ENCODE results near the gene HRK. TPM values are rescaled to one million over a fixed set of nuclear protein-coding genes. Genes with fewer than 3 reads are reported as not detected.

Gene HRK
- polyA plus RNA-seq (2014; cell fraction: cytosol; rRNA removed), result 8.6 and 9.1 TPM in 2 replicates
- polyA plus RNA-seq (2014; cell fraction: nucleus; rRNA removed), result 3.0 and 3.3 TPM in 2 replicates

DNA sequence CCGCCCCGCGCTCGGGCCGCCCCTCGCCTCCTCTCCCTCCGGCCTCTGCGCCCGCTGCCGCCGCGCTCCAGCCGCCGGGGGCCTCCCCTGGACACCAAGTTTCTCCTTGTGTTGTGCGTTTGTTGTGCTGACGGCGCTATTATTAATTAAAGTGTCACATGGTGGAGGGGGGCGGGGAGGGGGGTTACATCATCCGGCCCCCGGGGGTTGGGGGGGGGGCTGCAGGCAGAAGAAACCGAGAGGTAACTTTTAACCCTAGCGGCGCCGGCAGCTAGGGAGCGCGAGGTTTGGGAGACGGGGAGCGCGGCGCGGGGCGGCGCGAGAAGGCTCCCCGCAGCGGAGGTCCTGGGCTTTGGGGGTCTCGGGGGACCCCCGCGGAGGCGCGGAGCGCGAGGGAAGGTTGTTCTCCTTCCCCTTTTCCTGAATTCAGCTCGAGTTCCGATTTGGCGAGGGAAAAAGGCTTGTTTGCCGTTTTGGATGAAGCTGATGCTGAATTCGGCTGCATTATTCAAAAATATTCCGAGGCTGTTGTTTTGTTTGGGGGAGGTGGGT lies at the start of gene HRK:
HRK (minus strand) TSS at position 117 of the 552 bp plus-strand sequence. CDS start 134 bp downstream, outside the sequence.
- no peak for DNase-seq (ENCODE audit: low spot score)

- no peak for DNase-seq (ENCODE audit: low spot score)
Observed at GRCh38 chr12:116929885-116930284, 48.6 kb upstream of the HRK start.

GRCh38 chr12:116928504-116928903 lies 47.3 kb upstream of the HRK start:
- no peak for DNase-seq (ENCODE audit: low spot score)

DNA sequence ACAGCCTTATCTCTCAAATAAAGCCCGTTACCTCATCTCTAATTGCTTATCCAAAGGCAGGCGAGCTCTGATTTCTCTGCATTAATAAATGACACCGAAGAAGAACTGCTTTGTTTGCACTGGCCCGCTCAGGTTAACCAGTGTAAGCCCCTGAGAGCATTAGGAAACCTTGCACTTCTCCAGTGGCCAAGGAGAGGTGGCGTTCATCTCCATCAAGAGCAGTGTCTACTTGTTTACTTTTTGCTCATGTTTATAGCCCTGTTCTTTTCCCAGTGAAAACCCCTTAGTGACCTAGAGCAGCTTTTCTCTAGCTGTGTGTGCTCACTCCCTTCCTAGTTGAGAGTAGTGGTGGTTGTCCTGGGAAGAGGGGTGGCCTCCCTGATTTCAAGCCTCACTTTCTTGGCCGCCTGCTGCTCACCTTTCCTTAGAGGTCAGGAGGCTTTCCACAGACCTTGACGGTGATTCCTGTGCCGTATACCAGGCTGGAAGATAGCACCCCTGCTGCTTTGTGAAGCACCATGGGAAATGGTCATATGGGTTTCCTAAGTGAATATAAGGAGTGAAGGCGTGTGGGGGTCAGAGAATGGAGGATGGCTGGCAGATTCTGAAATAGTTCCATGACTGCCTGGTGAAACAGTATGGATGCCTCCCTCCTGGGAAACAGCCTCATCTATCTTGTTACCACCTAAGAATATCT lies 46.2 kb upstream of the HRK start:
- no peak for DNase-seq (ENCODE audit: low spot score)

- DNase-seq (ENCODE audit: low spot score), result no peak
Observed at GRCh38 chr12:116926283-116927243, 45.3 kb upstream of the HRK start.

- DNase-seq (ENCODE audit: low spot score), result no peak
Observed at GRCh38 chr12:116924558-116925453, 43.6 kb upstream of the HRK start.

DNA sequence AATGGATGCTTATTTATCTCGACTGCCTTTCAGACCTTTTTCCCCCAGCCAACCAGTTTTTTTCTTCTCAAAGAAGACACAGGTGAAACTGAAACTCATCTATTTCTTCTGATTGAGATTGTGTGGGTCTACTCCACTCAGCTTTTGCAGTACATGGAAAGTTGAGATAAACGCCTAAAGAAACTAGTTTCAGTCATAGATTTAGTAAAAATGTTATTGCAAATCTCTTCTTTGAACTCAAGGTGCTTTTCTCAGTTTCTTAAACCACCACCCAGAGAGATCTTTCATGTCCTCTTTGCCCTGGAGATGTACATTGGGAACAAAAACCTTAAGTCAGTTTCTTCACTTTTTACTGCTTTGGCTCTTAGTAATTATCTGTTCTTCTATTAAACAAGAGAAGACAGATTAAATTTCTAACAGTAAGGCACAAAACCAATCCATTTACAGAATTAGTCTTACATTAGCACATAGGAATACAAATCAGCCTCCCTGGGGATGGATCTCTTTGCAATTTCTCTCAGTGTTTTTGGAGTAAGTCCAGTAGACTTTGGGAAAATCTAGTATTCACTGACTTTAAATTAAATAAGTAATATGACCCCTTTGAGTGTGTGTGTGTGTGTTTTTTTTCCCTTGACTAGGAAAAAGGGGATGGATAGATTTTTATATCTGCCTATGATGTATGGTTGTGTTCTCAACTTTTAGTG lies 41.1 kb upstream of the HRK start:
- DNase-seq (ENCODE audit: low spot score), result no peak

GRCh38 chr12:116920939-116921338 lies 39.7 kb upstream of the HRK start:
- DNase-seq (ENCODE audit: low spot score), result no peak

DNA sequence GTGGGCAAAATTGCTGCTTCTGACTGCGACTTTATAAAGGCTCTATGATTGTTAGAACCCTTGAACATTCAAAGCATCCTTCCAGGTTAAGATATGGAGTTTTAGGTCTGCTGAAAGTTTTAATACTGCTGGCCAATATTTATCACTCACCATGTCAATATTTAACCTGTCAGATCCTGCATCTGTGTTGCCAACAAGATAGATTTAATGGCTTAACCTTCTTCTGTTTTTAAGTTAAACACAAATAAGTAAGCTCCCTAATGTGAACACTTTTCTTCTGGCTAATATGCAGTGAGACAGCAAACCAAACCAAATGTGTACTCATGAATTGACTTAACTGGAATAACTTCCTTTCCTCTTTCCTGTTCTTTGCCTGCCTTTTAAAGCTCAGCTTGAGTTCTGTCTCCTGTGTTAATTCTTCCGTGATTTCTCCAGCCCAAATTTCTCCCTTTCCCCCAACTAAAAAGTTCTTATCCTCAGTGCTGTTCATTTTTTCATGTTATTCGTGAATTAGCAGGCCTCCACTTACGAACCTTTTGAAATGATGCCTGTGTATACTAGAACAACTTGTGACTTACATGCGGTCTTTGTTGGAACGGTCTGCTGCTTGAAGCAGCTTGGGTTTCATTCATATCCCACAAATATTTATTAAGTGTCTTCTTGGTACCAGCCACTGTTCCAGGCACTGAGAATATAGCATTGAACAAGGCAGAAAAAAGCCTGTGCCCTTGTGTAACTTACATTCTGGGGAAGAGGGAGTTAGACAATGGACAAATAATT lies 38.7 kb upstream of the HRK start:
- DNase-seq (ENCODE audit: low spot score), result no peak

GRCh38 chr12:116919247-116919661 lies 38.0 kb upstream of the HRK start:
- DNase-seq (ENCODE audit: low spot score), result no peak

DNA sequence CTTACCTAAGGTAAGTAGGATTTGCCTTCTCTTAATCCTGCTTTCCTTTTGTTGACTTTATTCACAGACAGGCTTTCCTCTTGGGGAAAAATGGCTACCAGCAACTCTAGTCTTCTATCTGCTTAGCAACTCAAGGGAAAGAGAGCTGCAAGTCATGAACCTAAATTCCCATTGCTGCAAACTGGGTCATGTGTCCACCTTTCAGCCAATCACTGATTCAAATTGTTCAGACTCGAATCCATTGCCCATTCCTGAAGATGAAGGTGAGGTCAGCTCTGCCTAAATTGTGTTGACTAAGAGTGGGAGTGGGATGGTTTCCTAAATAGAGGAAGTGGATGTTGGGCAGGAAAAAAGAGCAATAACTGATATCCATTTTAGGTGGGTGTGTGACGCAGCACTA lies 37.2 kb upstream of the HRK start:
- DNase-seq (ENCODE audit: low spot score), result no peak

DNA sequence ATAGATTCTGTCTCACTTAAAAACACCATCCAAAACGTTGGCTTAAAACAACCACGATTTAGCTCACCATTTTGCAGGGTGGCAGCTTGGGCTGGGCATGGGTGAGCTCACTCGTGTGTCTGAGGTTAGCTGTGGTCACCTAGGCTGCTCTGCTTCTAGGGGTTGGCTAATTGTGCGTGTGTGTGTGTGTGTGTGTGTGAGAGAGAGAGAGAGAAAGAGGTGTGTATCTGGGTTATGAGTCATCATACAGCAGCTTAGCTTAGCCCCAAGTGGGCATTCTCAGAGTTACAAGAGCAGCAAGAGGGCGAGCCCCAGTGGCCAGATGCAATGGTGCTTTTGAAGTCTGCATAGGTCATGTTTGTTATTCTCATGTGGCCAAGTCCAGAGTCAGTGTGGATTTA lies 35.5 kb upstream of the HRK start:
- DNase-seq (ENCODE audit: low spot score), result no peak

- no peak for DNase-seq (ENCODE audit: low spot score)
Observed at GRCh38 chr12:116916122-116916521, 34.9 kb upstream of the HRK start.

GRCh38 chr12:116915326-116915725 lies 34.1 kb upstream of the HRK start:
- no peak for DNase-seq (ENCODE audit: low spot score)

DNA sequence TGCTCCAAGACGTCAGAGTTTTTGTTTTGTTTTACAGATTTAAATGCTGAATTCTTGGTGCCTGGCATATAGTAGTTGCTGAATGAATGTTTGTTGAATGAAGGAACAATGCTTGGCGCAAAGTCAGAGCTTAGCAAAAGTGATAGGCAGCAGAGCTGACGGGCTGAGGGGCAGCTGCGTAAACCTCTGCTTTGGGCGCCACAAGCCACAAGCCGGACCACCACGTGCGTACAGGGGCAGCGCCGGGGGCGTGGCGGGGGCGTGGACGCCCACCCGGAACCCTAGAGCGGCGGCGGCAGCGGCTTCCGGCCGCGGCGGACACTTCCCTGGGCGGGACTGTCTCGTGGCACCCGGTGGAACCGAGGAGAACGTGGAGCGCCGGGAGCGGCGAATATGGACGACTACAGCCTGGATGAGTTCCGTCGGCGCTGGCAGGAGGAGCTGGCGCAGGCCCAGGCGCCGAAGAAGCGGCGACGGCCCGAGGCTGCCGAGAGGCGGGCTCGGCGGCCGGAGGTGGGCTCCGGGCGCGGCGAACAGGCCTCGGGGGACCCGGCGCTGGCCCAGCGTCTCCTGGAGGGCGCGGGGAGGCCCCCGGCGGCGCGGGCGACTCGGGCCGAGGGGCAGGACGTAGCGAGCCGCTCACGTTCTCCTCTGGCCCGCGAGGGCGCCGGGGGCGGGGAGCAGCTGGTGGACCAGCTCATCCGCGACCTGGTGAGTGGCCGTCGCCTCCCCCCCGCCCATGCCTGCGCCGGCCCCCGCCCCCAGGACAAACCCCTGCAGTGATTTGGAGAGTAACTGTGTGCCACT lies 29.6 kb upstream of the HRK start, which contains the start of gene FBXW8:
FBXW8 (plus strand) TSS at position 306 of the 807 bp plus-strand sequence; CDS start at position 394, 88 bp downstream.
- DNase-seq (ENCODE audit: low spot score), result peak; percentile 87

DNA sequence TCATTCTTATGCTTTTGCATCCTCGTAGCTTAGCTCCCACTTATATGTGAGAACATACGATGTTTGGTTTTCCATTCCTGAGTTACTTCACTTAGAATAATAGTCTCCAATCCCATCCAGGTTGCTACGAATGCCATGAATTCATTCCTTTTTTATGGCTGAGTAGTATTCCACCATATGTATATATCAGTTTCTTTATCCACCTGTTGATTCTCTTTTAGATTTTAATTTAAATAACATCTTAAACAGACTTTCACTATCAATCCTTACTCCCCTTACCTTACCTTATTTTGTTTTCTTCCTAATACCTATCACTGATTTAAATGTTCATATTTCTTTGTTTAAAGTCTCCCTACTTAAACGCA lies 29.0 kb upstream of the HRK start:
- no peak for DNase-seq (ENCODE audit: low spot score)

GRCh38 chr12:116906285-116906684 lies 25.0 kb upstream of the HRK start:
- DNase-seq (ENCODE audit: low spot score), result no peak

- no peak for DNase-seq (ENCODE audit: low spot score)
Observed at GRCh38 chr12:116903818-116904217, 22.6 kb upstream of the HRK start.

DNA sequence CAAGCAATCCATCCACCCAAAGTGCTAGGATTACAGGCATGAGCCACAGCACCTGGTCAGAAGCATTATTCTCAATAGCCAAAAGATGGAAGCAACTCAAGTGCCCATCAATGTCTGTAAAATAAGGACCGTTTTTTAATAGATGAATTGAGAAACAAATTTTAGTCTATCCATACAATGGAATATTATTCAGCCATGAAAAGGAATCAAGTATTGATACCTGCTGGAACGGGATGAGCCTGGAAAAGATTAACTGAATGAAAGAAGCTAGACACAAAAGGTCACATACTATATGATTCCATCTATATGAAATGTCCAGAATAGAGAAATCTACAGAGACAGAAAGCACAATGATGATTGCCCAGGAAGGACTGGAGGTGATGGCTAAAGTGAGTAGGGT lies 20.4 kb upstream of the HRK start:
- DNase-seq (ENCODE audit: low spot score), result no peak

Data from SK-N-DZ (cell line).